ENCODE measurements around the gene DMAC2L. TPM values are rescaled to one million over a fixed set of nuclear protein-coding genes. Genes with fewer than 3 reads are reported as not detected.
A peak's percentile ranks its signal among the peaks of the same experiment; 100 is the strongest.

DMAC2L gene
- polyA plus RNA-seq, 1 of the 3 experiments (the other 2 are of a cell fraction) = 20.3 TPM

DNA sequence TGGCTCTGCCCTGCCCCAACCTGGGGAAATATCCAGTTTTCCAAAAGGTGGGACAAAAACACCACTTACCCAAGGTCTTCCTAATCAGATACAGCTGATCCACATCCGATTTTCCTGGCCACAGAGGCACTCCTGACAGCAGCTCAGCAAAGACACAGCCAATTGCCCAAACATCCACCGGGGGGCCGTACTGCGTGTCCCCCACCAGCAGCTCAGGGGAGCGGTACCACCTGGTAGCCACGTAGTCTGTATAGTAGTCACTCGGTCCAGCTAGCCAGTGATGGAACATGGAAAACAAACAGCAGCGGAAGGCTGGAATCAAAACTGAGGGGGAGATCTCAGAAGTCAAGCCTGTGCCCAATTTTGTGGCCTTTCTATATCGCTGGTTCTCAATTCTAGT lies 28.8 kb downstream of the DMAC2L start:
- TF ChIP-seq EZH2phosphoT487 (IDR thresholded peaks at IDR 0.05; ENCODE audit: borderline replicate concordance, low read depth) (no peak), ELF1 (IDR thresholded peaks at IDR 0.05) (no peak), RAD21 (IDR thresholded peaks at IDR 0.05; ENCODE audit: low read length) (no peak), MXI1 (IDR thresholded peaks at IDR 0.05; ENCODE audit: low read depth, low read length) (no peak), SMC3 (IDR thresholded peaks at IDR 0.05; ENCODE audit: low read depth, low read length) (peak; percentile 8; the same call in 1 of the 2 replicates), MEF2A (IDR thresholded peaks at IDR 0.05; ENCODE audit: borderline replicate concordance, low read depth) (no peak), JUND (IDR thresholded peaks at IDR 0.05) (no peak)
- TF ChIP-seq, protein P1, sequence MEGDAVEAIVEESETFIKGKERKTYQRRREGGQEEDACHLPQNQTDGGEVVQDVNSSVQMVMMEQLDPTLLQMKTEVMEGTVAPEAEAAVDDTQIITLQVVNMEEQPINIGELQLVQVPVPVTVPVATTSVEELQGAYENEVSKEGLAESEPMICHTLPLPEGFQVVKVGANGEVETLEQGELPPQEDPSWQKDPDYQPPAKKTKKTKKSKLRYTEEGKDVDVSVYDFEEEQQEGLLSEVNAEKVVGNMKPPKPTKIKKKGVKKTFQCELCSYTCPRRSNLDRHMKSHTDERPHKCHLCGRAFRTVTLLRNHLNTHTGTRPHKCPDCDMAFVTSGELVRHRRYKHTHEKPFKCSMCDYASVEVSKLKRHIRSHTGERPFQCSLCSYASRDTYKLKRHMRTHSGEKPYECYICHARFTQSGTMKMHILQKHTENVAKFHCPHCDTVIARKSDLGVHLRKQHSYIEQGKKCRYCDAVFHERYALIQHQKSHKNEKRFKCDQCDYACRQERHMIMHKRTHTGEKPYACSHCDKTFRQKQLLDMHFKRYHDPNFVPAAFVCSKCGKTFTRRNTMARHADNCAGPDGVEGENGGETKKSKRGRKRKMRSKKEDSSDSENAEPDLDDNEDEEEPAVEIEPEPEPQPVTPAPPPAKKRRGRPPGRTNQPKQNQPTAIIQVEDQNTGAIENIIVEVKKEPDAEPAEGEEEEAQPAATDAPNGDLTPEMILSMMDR (IDR thresholded peaks at IDR 0.05) = peak; percentile 42

DNA sequence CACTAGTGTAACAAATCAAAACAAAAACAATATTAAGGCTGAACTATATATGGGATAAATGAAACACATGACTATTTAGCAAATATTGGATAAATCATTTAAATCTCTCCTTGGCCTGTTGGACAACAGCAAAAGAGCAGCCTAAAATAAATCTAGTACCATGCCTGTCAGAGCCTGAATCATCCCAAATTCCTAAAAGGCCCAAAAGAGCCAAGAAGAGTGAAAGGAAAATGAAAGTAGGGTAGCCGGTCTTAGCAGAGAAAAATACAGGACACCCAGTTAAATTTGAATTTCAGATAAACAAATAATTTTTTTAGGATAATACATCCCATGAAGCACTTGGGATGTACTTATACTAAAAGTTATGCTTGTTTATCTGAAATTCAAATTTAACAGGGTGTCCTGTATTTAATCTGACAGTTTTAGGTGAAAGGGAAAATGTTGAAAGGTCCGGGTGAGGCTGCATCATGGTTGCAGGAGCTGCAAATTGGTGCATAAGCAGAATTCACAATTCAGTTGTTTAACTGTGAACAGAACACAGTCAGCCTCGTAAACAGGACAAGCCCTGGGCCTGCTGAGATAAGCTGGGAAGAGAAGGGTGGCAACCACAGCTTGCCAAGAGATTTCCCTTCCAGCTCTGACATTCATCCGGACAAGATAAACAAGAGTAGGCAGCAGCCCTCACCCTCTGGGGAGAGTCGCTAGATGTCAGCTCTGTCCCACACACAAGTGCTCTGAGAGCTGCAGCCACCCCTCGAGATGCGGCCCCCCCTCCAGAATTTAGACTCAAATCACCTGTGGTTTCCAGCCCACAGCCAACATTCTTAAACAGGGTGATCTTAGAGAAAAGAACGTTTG lies 30.3 kb downstream of the DMAC2L start:
- H3K9ac ChIP-seq = peak overlapping the region; percentile 25; the same call in 1 of the 2 replicates
- DNase-seq = peak; percentile 78
- H2AFZ ChIP-seq (ENCODE audit: low read depth) = peak overlapping the region; percentile 58
- no peaks in the 10 kb centered on the region for H3K79me2 ChIP-seq (ENCODE audit: insufficient read depth)
- CTCF ChIA-PET = interaction anchor here (0.6 to 6.9 kb wide), 23 partner anchors 10 to 391 kb away, joined by 3 to 65 read pairs (median 4); partner anchors contain the start of gene MAP4K5
- peak overlapping the region; percentile 7 to 31; a peak in 2 of 4 replicates for H3K4me3 ChIP-seq (ENCODE audit: low read depth in 2 of 2, low read length in 1 of 2)
- H3K9me2 ChIP-seq = no peaks in the 10 kb centered on the region
- H3K4me1 ChIP-seq (ENCODE audit: control insufficient read depth in 1 of 2, insufficient read depth in 2 of 2, low read depth in 1 of 2, low read length in 1 of 2) = peaks cover 16 to 17% of the 10 kb centered on the region in 2 experiments
- no peaks in the 10 kb centered on the region for H3K27me3 ChIP-seq (ENCODE audit: insufficient read depth)
- no peaks in the 10 kb centered on the region for H3K9me3 ChIP-seq
- no peaks in the 10 kb centered on the region for H4K20me1 ChIP-seq (ENCODE audit: insufficient read depth)
- WGBS (ENCODE audit: low lambda C conversion rate) = 13% methylated on average over 8 of the region's 8 CpGs
- peaks cover 4% of the 10 kb centered on the region for H3F3A ChIP-seq (replicated peaks; ENCODE audit: insufficient read depth)
- H3K36me3 ChIP-seq (replicated peaks in 1 of 2; ENCODE audit: control insufficient read depth in 1 of 2, insufficient read depth in 2 of 2, low read length in 1 of 2) = no peaks in the 10 kb centered on the region
- peak overlapping the region; percentile 75 for H3K4me2 ChIP-seq
- H3K27ac ChIP-seq (ENCODE audit: low read depth in 2 of 2, low read length in 1 of 2) = peak overlapping the region; percentile 27 to 70; a peak in 3 of 4 replicates
- POLR2A ChIA-PET = interaction anchor here (0.5 to 1.3 kb wide), 5 partner anchors 13 to 217 kb away, joined by 3 to 6 read pairs (median 3); partner anchors contain the start of genes ATL1 and CDKL1
- peak; percentile 16; the same call in 1 of the 2 replicates for TF ChIP-seq NFIC (IDR thresholded peaks at IDR 0.05; ENCODE audit: borderline replicate concordance)
- TF ChIP-seq, protein P1 (IDR thresholded peaks at IDR 0.05) = peak; percentile 54
- peak; percentile 76 for TF ChIP-seq SMC3 (IDR thresholded peaks at IDR 0.05; ENCODE audit: low read depth, low read length)
- TF ChIP-seq TCF12 (IDR thresholded peaks at IDR 0.05) = peak; percentile 34; the same call in 1 of the 2 replicates
- peak; percentile 91 for TF ChIP-seq RAD21 (IDR thresholded peaks at IDR 0.05; ENCODE audit: low read length)
- peak; percentile 76 for TF ChIP-seq FOXJ3 (CRISPR knock-in tag; IDR thresholded peaks at IDR 0.05)
- TF ChIP-seq POLR2AphosphoS5 (IDR thresholded peaks at IDR 0.05; ENCODE audit: low read depth, low read length) = no peak
- TF ChIP-seq, protein P2, sequence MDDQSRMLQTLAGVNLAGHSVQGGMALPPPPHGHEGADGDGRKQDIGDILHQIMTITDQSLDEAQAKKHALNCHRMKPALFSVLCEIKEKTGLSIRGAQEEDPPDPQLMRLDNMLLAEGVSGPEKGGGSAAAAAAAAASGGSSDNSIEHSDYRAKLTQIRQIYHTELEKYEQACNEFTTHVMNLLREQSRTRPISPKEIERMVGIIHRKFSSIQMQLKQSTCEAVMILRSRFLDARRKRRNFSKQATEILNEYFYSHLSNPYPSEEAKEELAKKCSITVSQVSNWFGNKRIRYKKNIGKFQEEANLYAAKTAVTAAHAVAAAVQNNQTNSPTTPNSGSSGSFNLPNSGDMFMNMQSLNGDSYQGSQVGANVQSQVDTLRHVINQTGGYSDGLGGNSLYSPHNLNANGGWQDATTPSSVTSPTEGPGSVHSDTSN (IDR thresholded peaks at IDR 0.05) = no peak; the same call in 1 of the 2 replicates
- TF ChIP-seq GATA2 (CRISPR knock-in tag; IDR thresholded peaks at IDR 0.05) = peak; percentile 70; the same call in 1 of the 2 replicates
- no peak for TF ChIP-seq FOSL2 (IDR thresholded peaks at IDR 0.05; ENCODE audit: borderline replicate concordance, low read depth)
- TF ChIP-seq RCOR1 (IDR thresholded peaks at IDR 0.05; ENCODE audit: low read length) = peak; percentile 73
- no peak for TF ChIP-seq YY1 (IDR thresholded peaks at IDR 0.05; ENCODE audit: low read depth)
- TF ChIP-seq, protein P3, sequence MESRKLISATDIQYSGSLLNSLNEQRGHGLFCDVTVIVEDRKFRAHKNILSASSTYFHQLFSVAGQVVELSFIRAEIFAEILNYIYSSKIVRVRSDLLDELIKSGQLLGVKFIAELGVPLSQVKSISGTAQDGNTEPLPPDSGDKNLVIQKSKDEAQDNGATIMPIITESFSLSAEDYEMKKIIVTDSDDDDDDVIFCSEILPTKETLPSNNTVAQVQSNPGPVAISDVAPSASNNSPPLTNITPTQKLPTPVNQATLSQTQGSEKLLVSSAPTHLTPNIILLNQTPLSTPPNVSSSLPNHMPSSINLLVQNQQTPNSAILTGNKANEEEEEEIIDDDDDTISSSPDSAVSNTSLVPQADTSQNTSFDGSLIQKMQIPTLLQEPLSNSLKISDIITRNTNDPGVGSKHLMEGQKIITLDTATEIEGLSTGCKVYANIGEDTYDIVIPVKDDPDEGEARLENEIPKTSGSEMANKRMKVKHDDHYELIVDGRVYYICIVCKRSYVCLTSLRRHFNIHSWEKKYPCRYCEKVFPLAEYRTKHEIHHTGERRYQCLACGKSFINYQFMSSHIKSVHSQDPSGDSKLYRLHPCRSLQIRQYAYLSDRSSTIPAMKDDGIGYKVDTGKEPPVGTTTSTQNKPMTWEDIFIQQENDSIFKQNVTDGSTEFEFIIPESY (IDR thresholded peaks at IDR 0.05; ENCODE audit: borderline replicate concordance, low read depth) = no peak
- no peak for TF ChIP-seq GABPA (IDR thresholded peaks at IDR 0.05; ENCODE audit: low read depth)

More for the DNA sequence above, 28.8 kb downstream of the DMAC2L start:
- Histone ChIP-seq H3K9me2 (no peaks in the 10 kb centered on the region), H2AFZ (ENCODE audit: low read depth) (no peak overlapping the region), H3K4me3 (ENCODE audit: low read depth in 2 of 2, low read length in 1 of 2) (no peak overlapping the region), H3K27me3 (ENCODE audit: insufficient read depth) (no peaks in the 10 kb centered on the region), H3K27ac (ENCODE audit: low read depth in 2 of 2, low read length in 1 of 2) (no peak overlapping the region), H3K4me2 (no peak overlapping the region), H3F3A (replicated peaks; ENCODE audit: insufficient read depth) (peaks cover 4% of the 10 kb centered on the region), H3K9me3 (no peaks in the 10 kb centered on the region), H4K20me1 (ENCODE audit: insufficient read depth) (no peaks in the 10 kb centered on the region), H3K79me2 (ENCODE audit: insufficient read depth) (no peaks in the 10 kb centered on the region), H3K36me3 (replicated peaks in 1 of 2; ENCODE audit: control insufficient read depth in 1 of 2, insufficient read depth in 2 of 2, low read length in 1 of 2) (no peaks in the 10 kb centered on the region), H3K9ac (no peak overlapping the region), H3K4me1 (ENCODE audit: control insufficient read depth in 1 of 2, insufficient read depth in 2 of 2, low read depth in 1 of 2, low read length in 1 of 2) (peaks cover 22 to 23% of the 10 kb centered on the region in 2 experiments)
- 94% methylated on average over 7 of the region's 9 CpGs for WGBS (ENCODE audit: low lambda C conversion rate)
- DNase-seq = peak; percentile 32
- CTCF ChIA-PET = interaction anchor here (0.7 to 6.9 kb wide), 4 partner anchors 8 to 519 kb away, joined by 3 to 65 read pairs (median 5); no protein-coding TSS in a partner anchor
- POLR2A ChIA-PET = interaction anchor here (0.5 kb wide), 1 partner anchor 46 kb away, joined by 3 read pairs; no protein-coding TSS in a partner anchor

Measured in SK-N-SH (cell line).